Memory B cell (primary cell): ENCODE data around the gene CLPTM1L.
A peak's percentile ranks its signal among the peaks of the same experiment; 100 is the strongest.
"Not testable (repeated sequence)": the region's sequence is repeated elsewhere in the genome, so short reads cannot be mapped to it uniquely, and the experiment has no call there.

Experiments
- ATAC-seq: fragments of 150-1000 bp; cut with Tn5 transposase; 2 replicates; pipeline ENCODE4 v1.10.0; 2021; ENCODE audit warnings: low read depth, mild to moderate bottlenecking, moderate library complexity
- DNase-seq, 2 donors: peaks; one replicate each; pipeline ENCODE4 v3.0.0; 2022; ENCODE audit warnings: low spot score in 2 of 2
- H3K27ac Mint-ChIP-seq: one replicate; pipeline ENCODE4 v1.8.0; 2022; ENCODE audit warnings: mild to moderate bottlenecking, moderate library complexity, mixed read lengths
- H3K27me3 Mint-ChIP-seq: one replicate; pipeline ENCODE4 v1.8.0; 2022; ENCODE audit warnings: mixed read lengths
- H3K36me3 Mint-ChIP-seq: one replicate; pipeline ENCODE4 v1.8.0; 2022; ENCODE audit warnings: mild to moderate bottlenecking, mixed read lengths
- H3K4me1 Mint-ChIP-seq: one replicate; pipeline ENCODE4 v1.8.0; 2022; ENCODE audit warnings: mixed read lengths
- H3K4me3 Mint-ChIP-seq: one replicate; pipeline ENCODE4 v1.8.0; 2022; ENCODE audit warnings: mild to moderate bottlenecking, moderate library complexity, mixed read lengths
- H3K9me3 Mint-ChIP-seq: one replicate; pipeline ENCODE4 v1.8.0; 2022; ENCODE audit warnings: mixed read lengths

CLPTM1L gene

GRCh38 chr5:1374679-1375055 is 29.8 kb upstream of the CLPTM1L start:
- Mint-ChIP-seq H3K27me3 (no peaks in the 10 kb centered on the region), H3K4me3 (no peak overlapping the region), H3K27ac (no peak overlapping the region), H3K36me3 (no peaks in the 10 kb centered on the region), H3K9me3 (no peaks in the 10 kb centered on the region), H3K4me1 (peaks cover 24% of the 10 kb centered on the region)
- ATAC-seq (no peak), DNase-seq (no peak)

GRCh38 chr5:1374030-1374678 is 29.3 kb upstream of the CLPTM1L start:
- no peak for DNase-seq
- Mint-ChIP-seq H3K9me3 (no peaks in the 10 kb centered on the region), H3K4me1 (peaks cover 27% of the 10 kb centered on the region), H3K4me3 (no peak overlapping the region), H3K27ac (no peak overlapping the region), H3K36me3 (no peaks in the 10 kb centered on the region), H3K27me3 (no peaks in the 10 kb centered on the region)
- no peak for ATAC-seq

- H3K27ac Mint-ChIP-seq, result peak overlapping the region; percentile 89
- H3K27me3 Mint-ChIP-seq, DNase-seq, H3K36me3 Mint-ChIP-seq, H3K9me3 Mint-ChIP-seq: not testable (repeated sequence)
- peaks cover 30% of the 10 kb centered on the region for H3K4me1 Mint-ChIP-seq
- peak overlapping the region; percentile 8 for H3K4me3 Mint-ChIP-seq
- ATAC-seq, result peak; percentile 7
Measured at GRCh38 chr5:1371972-1372342, 27.1 kb upstream of the CLPTM1L start.

- peak; percentile 32 to 67 for DNase-seq
- no peaks in the 10 kb centered on the region for H3K9me3 Mint-ChIP-seq
- H3K4me3 Mint-ChIP-seq, result peak overlapping the region; percentile 8
- H3K27ac Mint-ChIP-seq, result peak overlapping the region; percentile 89
- no peaks in the 10 kb centered on the region for H3K27me3 Mint-ChIP-seq
- peak; percentile 92 for ATAC-seq
- H3K36me3 Mint-ChIP-seq, result no peaks in the 10 kb centered on the region
- peaks cover 35% of the 10 kb centered on the region for H3K4me1 Mint-ChIP-seq
Measured at GRCh38 chr5:1371218-1371971, 26.5 kb upstream of the CLPTM1L start.

GRCh38 chr5:1370006-1370405 is 25.1 kb upstream of the CLPTM1L start:
- no peaks in the 10 kb centered on the region for H3K9me3 Mint-ChIP-seq
- H3K27me3 Mint-ChIP-seq, result no peaks in the 10 kb centered on the region
- peaks cover 46% of the 10 kb centered on the region for H3K4me1 Mint-ChIP-seq
- no peak overlapping the region for H3K4me3 Mint-ChIP-seq
- DNase-seq, result no peak
- no peak overlapping the region for H3K27ac Mint-ChIP-seq
- ATAC-seq, result no peak
- H3K36me3 Mint-ChIP-seq, result no peaks in the 10 kb centered on the region

- Mint-ChIP-seq H3K27ac (no peak overlapping the region), H3K27me3 (no peaks in the 10 kb centered on the region), H3K4me3 (no peak overlapping the region), H3K36me3 (no peaks in the 10 kb centered on the region), H3K9me3 (no peaks in the 10 kb centered on the region), H3K4me1 (peaks cover 42% of the 10 kb centered on the region)
- ATAC-seq (no peak), DNase-seq (no peak)
Measured at GRCh38 chr5:1368756-1369155, 23.9 kb upstream of the CLPTM1L start.

GRCh38 chr5:1368236-1368635 is 23.3 kb upstream of the CLPTM1L start:
- peaks cover 44% of the 10 kb centered on the region for H3K4me1 Mint-ChIP-seq
- no peak for DNase-seq
- no peaks in the 10 kb centered on the region for H3K9me3 Mint-ChIP-seq
- H3K27me3 Mint-ChIP-seq, result peaks cover 2% of the 10 kb centered on the region
- no peak for ATAC-seq
- no peak overlapping the region for H3K4me3 Mint-ChIP-seq
- H3K36me3 Mint-ChIP-seq, result no peaks in the 10 kb centered on the region
- no peak overlapping the region for H3K27ac Mint-ChIP-seq

GRCh38 chr5:1367149-1367548 is 22.2 kb upstream of the CLPTM1L start:
- Mint-ChIP-seq H3K27ac (peak overlapping the region; percentile 28), H3K36me3 (no peaks in the 10 kb centered on the region), H3K9me3 (no peaks in the 10 kb centered on the region), H3K27me3 (peaks cover 6% of the 10 kb centered on the region), H3K4me3 (peak overlapping the region; percentile 41), H3K4me1 (peaks cover 40% of the 10 kb centered on the region)
- DNase-seq (no peak), ATAC-seq (peak; percentile 39)

- Mint-ChIP-seq H3K4me1 (peaks cover 35% of the 10 kb centered on the region), H3K27ac (no peak overlapping the region)
Measured at GRCh38 chr5:1366514-1366913, 21.6 kb upstream of the CLPTM1L start.

GRCh38 chr5:1364211-1364610 is 19.3 kb upstream of the CLPTM1L start:
- H3K9me3 Mint-ChIP-seq, result no peaks in the 10 kb centered on the region
- DNase-seq, result no peak

More at GRCh38 chr5:1366514-1366913, 21.6 kb upstream of the CLPTM1L start:
- Mint-ChIP-seq H3K9me3 (no peaks in the 10 kb centered on the region), H3K4me3 (peak overlapping the region; percentile 27), H3K27me3 (peaks cover 8% of the 10 kb centered on the region), H3K36me3 (no peaks in the 10 kb centered on the region)
- DNase-seq (peak; percentile 30 to 65), ATAC-seq (peak; percentile 93)

GRCh38 chr5:1363581-1363980 is 18.7 kb upstream of the CLPTM1L start:
- DNase-seq (no peak), ATAC-seq (no peak)
- peaks cover 28% of the 10 kb centered on the region for H3K4me1 Mint-ChIP-seq
- H3K4me3 Mint-ChIP-seq, result no peak overlapping the region
- peaks cover 8% of the 10 kb centered on the region for H3K27me3 Mint-ChIP-seq
- H3K36me3 Mint-ChIP-seq, result no peaks in the 10 kb centered on the region
- H3K27ac Mint-ChIP-seq, result no peak overlapping the region
- H3K9me3 Mint-ChIP-seq, result no peaks in the 10 kb centered on the region

More at GRCh38 chr5:1364211-1364610, 19.3 kb upstream of the CLPTM1L start:
- no peak overlapping the region for H3K4me3 Mint-ChIP-seq
- no peak for ATAC-seq
- no peak overlapping the region for H3K27ac Mint-ChIP-seq
- H3K36me3 Mint-ChIP-seq, result no peaks in the 10 kb centered on the region
- H3K27me3 Mint-ChIP-seq, result peaks cover 8% of the 10 kb centered on the region
- H3K4me1 Mint-ChIP-seq, result peaks cover 28% of the 10 kb centered on the region

- DNase-seq, result no peak
- Mint-ChIP-seq H3K36me3 (no peaks in the 10 kb centered on the region), H3K27me3 (peaks cover 12% of the 10 kb centered on the region), H3K4me1 (peaks cover 28% of the 10 kb centered on the region), H3K4me3 (no peak overlapping the region), H3K27ac (no peak overlapping the region), H3K9me3 (no peaks in the 10 kb centered on the region)
- no peak for ATAC-seq
Measured at GRCh38 chr5:1363160-1363559, 18.3 kb upstream of the CLPTM1L start.

- Mint-ChIP-seq H3K27me3 (peaks cover 13% of the 10 kb centered on the region), H3K4me3 (peak overlapping the region; percentile 27), H3K9me3 (no peaks in the 10 kb centered on the region), H3K27ac (no peak overlapping the region), H3K36me3 (no peaks in the 10 kb centered on the region), H3K4me1 (peaks cover 28% of the 10 kb centered on the region)
- DNase-seq (no peak), ATAC-seq (no peak)
Measured at GRCh38 chr5:1362242-1363015, 17.5 kb upstream of the CLPTM1L start.

GRCh38 chr5:1360861-1361260 is 16.0 kb upstream of the CLPTM1L start:
- Mint-ChIP-seq H3K27ac (no peak overlapping the region), H3K9me3 (no peaks in the 10 kb centered on the region), H3K36me3 (no peaks in the 10 kb centered on the region), H3K4me1 (peaks cover 14% of the 10 kb centered on the region), H3K4me3 (no peak overlapping the region), H3K27me3 (peaks cover 13% of the 10 kb centered on the region)
- DNase-seq, result no peak
- ATAC-seq, result no peak
